Activated B cell treated with CpG ODN at 0.5 μM for 24 hours (primary cell): ENCODE data around the gene PKP1. TPM values are rescaled to one million over a fixed set of nuclear protein-coding genes. Genes with fewer than 3 reads are reported as not detected.

Experiments used
- ATAC-seq: fragments of 200-7000 bp; cut with Tn5 transposase; one replicate; pipeline ENCODE4 v1.10.0; 2021; ENCODE audit warnings: low read depth, mild to moderate bottlenecking, moderate library complexity
- CTCF ChIA-PET: fragments of 350-600 bp; sonication (Branson Sonifier 250); formaldehyde crosslinking; loops from one replicate; lab custom pipeline; 2021; ENCODE audit warnings: antibody characterized with exemption; lab: Charles Lee
- POLR2A ChIA-PET: fragments of 350-600 bp; sonication (Branson Sonifier 250); formaldehyde crosslinking; loops from one replicate; lab custom pipeline; 2021; ENCODE audit warnings: antibody characterized with exemption; lab: Charles Lee
- DNase-seq: peaks from one replicate; pipeline ENCODE4 v3.0.0; 2022
- H3K27ac Mint-ChIP-seq: one replicate; pipeline ENCODE4 v1.8.0; 2020; ENCODE audit warnings: mixed read lengths
- H3K27me3 Mint-ChIP-seq: one replicate; pipeline ENCODE4 v1.8.0; 2021; ENCODE audit warnings: mixed read lengths
- H3K36me3 Mint-ChIP-seq: one replicate; pipeline ENCODE4 v1.8.0; 2021; ENCODE audit warnings: low read depth, mixed read lengths
- H3K4me1 Mint-ChIP-seq: one replicate; pipeline ENCODE4 v1.8.0; 2021; ENCODE audit warnings: mixed read lengths
- H3K4me3 Mint-ChIP-seq: one replicate; pipeline ENCODE4 v1.8.0; 2020; ENCODE audit warnings: mild to moderate bottlenecking, mixed read lengths
- H3K9me3 Mint-ChIP-seq: one replicate; pipeline ENCODE4 v1.8.0; 2020; ENCODE audit warnings: mixed read lengths
- intact Hi-C: fragments of 100-400 bp; cut with micrococcal nuclease; formaldehyde crosslinking; loops from one replicate; pipeline ENCODE4 v1.15.1; 2024
- total RNA-seq: library from RNA; stranded (reverse); gene quantifications from 2 replicates; pipeline ENCODE4 v1.2.3, GENCODE V29; 2022
- TF ChIP-seq, protein P1 (sequence below): fragments of 200-600 bp; IDR thresholded peaks from one replicate; pipeline ENCODE4 v1.8.0; 2022; ENCODE audit warnings: antibody characterized with exemption, mild to moderate bottlenecking

The PKP1 gene
- total RNA-seq, 1 donor from 2014 or later: not detected

- TF ChIP-seq, protein P1, sequence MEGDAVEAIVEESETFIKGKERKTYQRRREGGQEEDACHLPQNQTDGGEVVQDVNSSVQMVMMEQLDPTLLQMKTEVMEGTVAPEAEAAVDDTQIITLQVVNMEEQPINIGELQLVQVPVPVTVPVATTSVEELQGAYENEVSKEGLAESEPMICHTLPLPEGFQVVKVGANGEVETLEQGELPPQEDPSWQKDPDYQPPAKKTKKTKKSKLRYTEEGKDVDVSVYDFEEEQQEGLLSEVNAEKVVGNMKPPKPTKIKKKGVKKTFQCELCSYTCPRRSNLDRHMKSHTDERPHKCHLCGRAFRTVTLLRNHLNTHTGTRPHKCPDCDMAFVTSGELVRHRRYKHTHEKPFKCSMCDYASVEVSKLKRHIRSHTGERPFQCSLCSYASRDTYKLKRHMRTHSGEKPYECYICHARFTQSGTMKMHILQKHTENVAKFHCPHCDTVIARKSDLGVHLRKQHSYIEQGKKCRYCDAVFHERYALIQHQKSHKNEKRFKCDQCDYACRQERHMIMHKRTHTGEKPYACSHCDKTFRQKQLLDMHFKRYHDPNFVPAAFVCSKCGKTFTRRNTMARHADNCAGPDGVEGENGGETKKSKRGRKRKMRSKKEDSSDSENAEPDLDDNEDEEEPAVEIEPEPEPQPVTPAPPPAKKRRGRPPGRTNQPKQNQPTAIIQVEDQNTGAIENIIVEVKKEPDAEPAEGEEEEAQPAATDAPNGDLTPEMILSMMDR: no peak
- Mint-ChIP-seq H3K9me3 (no peaks in the 10 kb centered on the region), H3K27me3 (peaks cover 32% of the 10 kb centered on the region), H3K36me3 (no peaks in the 10 kb centered on the region), H3K4me1 (no peaks in the 10 kb centered on the region), H3K4me3 (no peak overlapping the region), H3K27ac (no peak overlapping the region)
- POLR2A ChIA-PET: no interaction called here
- DNase-seq: no peak
- CTCF ChIA-PET: no interaction called here
- intact Hi-C loops: no loop called here
- no peak for ATAC-seq
Measured at GRCh38 chr1:201288765-201289164, 5.5 kb downstream of the PKP1 start.

- ChIA-PET CTCF (no interaction called here), POLR2A (no interaction called here)
- Mint-ChIP-seq H3K4me1 (no peaks in the 10 kb centered on the region), H3K36me3 (no peaks in the 10 kb centered on the region), H3K9me3 (no peaks in the 10 kb centered on the region), H3K27me3 (peaks cover 32% of the 10 kb centered on the region), H3K27ac (no peak overlapping the region), H3K4me3 (no peak overlapping the region)
- no peak for DNase-seq
- intact Hi-C loops: no loop called here
- TF ChIP-seq, protein P1: no peak
- ATAC-seq: no peak
Measured at GRCh38 chr1:201290551-201290950, 7.2 kb downstream of the PKP1 start.

DNA sequence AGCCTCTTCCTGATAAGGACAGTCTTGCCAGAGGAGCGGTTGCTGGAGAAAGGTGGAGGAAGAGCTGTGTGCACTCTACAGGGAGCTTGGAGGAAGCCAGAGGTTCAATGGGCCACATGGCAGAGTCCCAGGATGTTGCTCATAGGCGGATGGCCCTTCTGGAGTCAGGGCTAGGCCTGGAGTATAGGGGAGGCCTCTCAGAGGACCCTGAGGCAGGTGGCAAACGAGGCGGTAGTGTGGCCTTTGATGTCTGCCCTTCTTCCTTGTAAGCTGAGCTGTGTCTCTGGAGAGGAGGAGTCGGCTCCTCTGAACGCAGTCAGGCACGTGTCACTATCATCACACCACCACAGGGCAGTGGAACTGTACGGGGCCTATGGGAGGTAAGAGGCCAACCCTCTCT lies 8.6 kb downstream of the PKP1 start:
- Mint-ChIP-seq H3K27ac (no peak overlapping the region), H3K9me3 (no peaks in the 10 kb centered on the region), H3K27me3 (peaks cover 33% of the 10 kb centered on the region), H3K36me3 (no peaks in the 10 kb centered on the region), H3K4me3 (no peak overlapping the region), H3K4me1 (no peaks in the 10 kb centered on the region)
- no peak for ATAC-seq
- ChIA-PET CTCF (no interaction called here), POLR2A (no interaction called here)
- TF ChIP-seq, protein P1: no peak
- intact Hi-C loops: no loop called here
- DNase-seq: no peak

- intact Hi-C loops: no loop called here
- POLR2A ChIA-PET: no interaction called here
- ATAC-seq: no peak
- TF ChIP-seq, protein P1: no peak
- Mint-ChIP-seq H3K4me3 (no peak overlapping the region), H3K9me3 (no peaks in the 10 kb centered on the region), H3K27ac (no peak overlapping the region), H3K27me3 (peaks cover 39% of the 10 kb centered on the region), H3K36me3 (no peaks in the 10 kb centered on the region), H3K4me1 (no peaks in the 10 kb centered on the region)
- CTCF ChIA-PET: no interaction called here
- DNase-seq: no peak
Measured at GRCh38 chr1:201294876-201295275, 11.6 kb downstream of the PKP1 start.

GRCh38 chr1:201295346-201295745 lies 12.0 kb downstream of the PKP1 start:
- CTCF ChIA-PET: no interaction called here
- no peaks in the 10 kb centered on the region for H3K36me3 Mint-ChIP-seq
- POLR2A ChIA-PET: no interaction called here

More at GRCh38 chr1:201295346-201295745, 12.0 kb downstream of the PKP1 start:
- Mint-ChIP-seq H3K9me3 (no peaks in the 10 kb centered on the region), H3K4me3 (no peak overlapping the region), H3K27me3 (peaks cover 39% of the 10 kb centered on the region), H3K4me1 (no peaks in the 10 kb centered on the region), H3K27ac (no peak overlapping the region)
- intact Hi-C loops: no loop called here
- DNase-seq (no peak), ATAC-seq (no peak)
- TF ChIP-seq, protein P1: no peak
